Fibroblast of lung (primary cell): ENCODE measurements around the gene ARHGAP10. TPM values are rescaled to one million over a fixed set of nuclear protein-coding genes. Genes with fewer than 3 reads are reported as not detected.
"Not testable (repeated sequence)": the region's sequence is repeated elsewhere in the genome, so short reads cannot be mapped to it uniquely, and the experiment has no call there.

Source experiments
- DNase-seq, 2 donors: peaks; one replicate each; pipeline versions ENCODE4 v3.0.0 to v3.0.0-alpha.2; 2010; ENCODE audit warnings: low read depth in 2 of 2
- H2AFZ ChIP-seq: 2 replicates; pipeline ENCODE4 v1.5.1; 2012; ENCODE audit warnings: low read length, control low read depth, inconsistent platforms
- H3K27ac ChIP-seq: 2 replicates; pipeline ENCODE4 v1.5.1; 2011; ENCODE audit warnings: low read length, control low read depth; ENCODE audit not compliant: insufficient read depth
- H3K27me3 ChIP-seq: 2 replicates; pipeline ENCODE4 v1.5.1; 2011; ENCODE audit warnings: mild to moderate bottlenecking, low read length; ENCODE audit not compliant: control insufficient read depth, insufficient read depth
- H3K36me3 ChIP-seq: 2 replicates; pipeline ENCODE4 v1.5.1; 2011; ENCODE audit warnings: low read length; ENCODE audit not compliant: control insufficient read depth, insufficient read depth
- H3K4me1 ChIP-seq: 2 replicates; pipeline ENCODE4 v1.5.1; 2011; ENCODE audit warnings: low read length; ENCODE audit not compliant: control insufficient read depth, insufficient read depth; ENCODE audit errors: extremely low read depth
- H3K4me2 ChIP-seq: 2 replicates; pipeline ENCODE4 v1.5.1; 2011; ENCODE audit warnings: low read length, control low read depth; ENCODE audit not compliant: insufficient read depth; ENCODE audit errors: extremely low read depth
- H3K4me3 ChIP-seq, 4 experiments: fragments of 200-600 bp in 1 of 4; sonication (generic) in 1 of 4; replicated peaks in 1 of 4; 2 replicates each; pipeline ENCODE4 v1.5.1; 2011 to 2016; ENCODE audit warnings: low read length in 4 of 4, low read depth in 3 of 4, mild to moderate bottlenecking in 3 of 4, control low read depth in 2 of 4, inconsistent platforms in 1 of 4, mixed read lengths in 1 of 4; ENCODE audit not compliant: insufficient read depth in 1 of 4; ENCODE audit errors: control extremely low read depth in 1 of 4
- H3K79me2 ChIP-seq: 2 replicates; pipeline ENCODE4 v1.5.1; 2012; ENCODE audit warnings: mild to moderate bottlenecking, low read length, inconsistent platforms; ENCODE audit not compliant: control insufficient read depth, insufficient read depth
- H3K9ac ChIP-seq: 2 replicates; pipeline ENCODE4 v1.5.1; 2011; ENCODE audit warnings: mild to moderate bottlenecking, low read length, control low read depth; ENCODE audit not compliant: insufficient read depth
- H3K9me3 ChIP-seq: 2 replicates; pipeline ENCODE4 v1.5.1; 2012; ENCODE audit warnings: low read depth, low read length; ENCODE audit not compliant: control insufficient read depth, insufficient read depth
- H4K20me1 ChIP-seq: 2 replicates; pipeline ENCODE4 v1.5.1; 2011; ENCODE audit warnings: low read length; ENCODE audit not compliant: control insufficient read depth, insufficient read depth; ENCODE audit errors: extremely low read depth
- EZH2 ChIP-seq: IDR thresholded peaks from 2 replicates; pipeline ENCODE4 v1.5.1; 2012; ENCODE audit warnings: low read length, control low read depth, mild to moderate bottlenecking; ENCODE audit errors: missing control alignments
- polyA plus RNA-seq, 2 donors: library from polyadenylated mRNA; depleted of rRNA in 1 of 2; stranded (reverse) in 1 of 2; unstranded in 1 of 2; fragments of >200 nt; gene quantifications; 2 replicates each; pipeline ENCODE4 v1.2.1, GENCODE V29; 2011 to 2012; ENCODE audit warnings: missing spikeins in 1 of 2
- total RNA-seq: library from RNA; depleted of rRNA; stranded (reverse); fragments of >200 nt; gene quantifications from 2 replicates; pipeline ENCODE4 v1.2.1, GENCODE V29; 2014
- TF ChIP-seq, protein P1 (sequence below), 2 donors: IDR thresholded peaks in 1 of 2; conservative IDR thresholded peaks in 1 of 2; 1 replicate in 1 of 2; 2 replicates in 1 of 2; pipeline ENCODE4 v1.5.1; 2011 to 2012; ENCODE audit warnings: low read length in 2 of 2, control low read depth in 1 of 2, inconsistent platforms in 1 of 2, low read depth in 1 of 2, mild to moderate bottlenecking in 1 of 2

ARHGAP10 gene
- total and polyA plus RNA-seq, 2 donors (not counting 1 experiment from before 2014, with no cell fraction given), result 21.6 to 35.8 TPM

- H3K27ac ChIP-seq, result no peak overlapping the region
- DNase-seq, result no peak
- H3K27me3 ChIP-seq, result no peaks in the 10 kb centered on the region
- no peaks in the 10 kb centered on the region for H3K36me3 ChIP-seq
- H4K20me1 ChIP-seq, result no peaks in the 10 kb centered on the region
- H3K9me3 ChIP-seq, result no peaks in the 10 kb centered on the region
- TF ChIP-seq, protein P1, sequence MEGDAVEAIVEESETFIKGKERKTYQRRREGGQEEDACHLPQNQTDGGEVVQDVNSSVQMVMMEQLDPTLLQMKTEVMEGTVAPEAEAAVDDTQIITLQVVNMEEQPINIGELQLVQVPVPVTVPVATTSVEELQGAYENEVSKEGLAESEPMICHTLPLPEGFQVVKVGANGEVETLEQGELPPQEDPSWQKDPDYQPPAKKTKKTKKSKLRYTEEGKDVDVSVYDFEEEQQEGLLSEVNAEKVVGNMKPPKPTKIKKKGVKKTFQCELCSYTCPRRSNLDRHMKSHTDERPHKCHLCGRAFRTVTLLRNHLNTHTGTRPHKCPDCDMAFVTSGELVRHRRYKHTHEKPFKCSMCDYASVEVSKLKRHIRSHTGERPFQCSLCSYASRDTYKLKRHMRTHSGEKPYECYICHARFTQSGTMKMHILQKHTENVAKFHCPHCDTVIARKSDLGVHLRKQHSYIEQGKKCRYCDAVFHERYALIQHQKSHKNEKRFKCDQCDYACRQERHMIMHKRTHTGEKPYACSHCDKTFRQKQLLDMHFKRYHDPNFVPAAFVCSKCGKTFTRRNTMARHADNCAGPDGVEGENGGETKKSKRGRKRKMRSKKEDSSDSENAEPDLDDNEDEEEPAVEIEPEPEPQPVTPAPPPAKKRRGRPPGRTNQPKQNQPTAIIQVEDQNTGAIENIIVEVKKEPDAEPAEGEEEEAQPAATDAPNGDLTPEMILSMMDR (conservative IDR thresholded peaks at IDR 0.05 in 1 of 2, IDR thresholded peaks at IDR 0.05 in 1 of 2; ENCODE audit: low read depth in 1 of 2, low read length in 2 of 2), result no peak
- no peak for TF ChIP-seq EZH2
- H3K4me1 ChIP-seq, result no peaks in the 10 kb centered on the region
- H3K9ac ChIP-seq, result no peak overlapping the region
- H3K4me2 ChIP-seq, result no peak overlapping the region
- H3K4me3 ChIP-seq, result no peak overlapping the region
- H3K79me2 ChIP-seq, result no peaks in the 10 kb centered on the region
- no peak overlapping the region for H2AFZ ChIP-seq
These were observed 349.4 kb downstream of the ARHGAP10 start for GRCh38 chr4:148081267-148081666.

- Histone ChIP-seq H3K4me3 (no peak overlapping the region), H4K20me1 (no peaks in the 10 kb centered on the region), H3K36me3 (no peaks in the 10 kb centered on the region), H3K9ac (no peak overlapping the region), H3K27ac (no peak overlapping the region), H3K9me3 (no peaks in the 10 kb centered on the region), H3K79me2 (no peaks in the 10 kb centered on the region), H2AFZ (no peak overlapping the region), H3K27me3 (no peaks in the 10 kb centered on the region), H3K4me1 (no peaks in the 10 kb centered on the region), H3K4me2 (no peak overlapping the region)
- no peak for DNase-seq
- TF ChIP-seq EZH2, result no peak
- TF ChIP-seq, protein P1 (conservative IDR thresholded peaks at IDR 0.05 in 1 of 2, IDR thresholded peaks at IDR 0.05 in 1 of 2; ENCODE audit: low read depth in 1 of 2, low read length in 2 of 2), result no peak
These were observed 349.9 kb downstream of the ARHGAP10 start for GRCh38 chr4:148081745-148082144.

GRCh38 chr4:148083073-148083472, 351.2 kb downstream of the ARHGAP10 start:
- H3K27ac ChIP-seq, H2AFZ ChIP-seq, H3K27me3 ChIP-seq, H3K9ac ChIP-seq, H3K79me2 ChIP-seq, DNase-seq, H3K9me3 ChIP-seq, H3K36me3 ChIP-seq, H3K4me1 ChIP-seq, H4K20me1 ChIP-seq, H3K4me3 ChIP-seq, H3K4me2 ChIP-seq: not testable (repeated sequence)

DNA sequence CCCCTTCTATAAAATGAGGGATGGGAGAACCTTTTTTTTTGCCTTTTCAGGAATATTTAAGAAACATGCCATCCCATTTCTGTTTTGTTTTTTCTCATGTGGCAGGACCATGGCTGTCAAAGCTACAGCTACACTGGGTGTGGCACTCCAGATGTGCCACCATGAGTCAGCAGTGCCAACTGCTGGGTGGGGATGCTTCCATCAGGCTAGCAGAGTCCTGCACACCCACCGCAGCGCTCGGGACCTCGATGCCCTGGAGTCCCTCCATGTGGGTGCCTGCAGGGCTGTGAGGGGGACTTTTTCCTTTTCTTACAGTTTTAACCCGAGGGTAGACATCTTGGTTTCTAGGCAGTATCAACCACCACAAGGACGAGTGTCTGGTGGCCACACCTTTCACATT, 357.7 kb downstream of the ARHGAP10 start:
- Histone ChIP-seq H3K27ac (no peak overlapping the region), H3K36me3 (no peaks in the 10 kb centered on the region), H3K9ac (no peak overlapping the region), H3K79me2 (no peaks in the 10 kb centered on the region), H3K9me3 (no peaks in the 10 kb centered on the region), H2AFZ (no peak overlapping the region), H3K4me3 (no peak overlapping the region), H3K27me3 (no peaks in the 10 kb centered on the region), H3K4me2 (no peak overlapping the region), H3K4me1 (no peaks in the 10 kb centered on the region), H4K20me1 (no peaks in the 10 kb centered on the region)
- no peak for DNase-seq
- no peak for TF ChIP-seq EZH2
- TF ChIP-seq, protein P1 (conservative IDR thresholded peaks at IDR 0.05 in 1 of 2, IDR thresholded peaks at IDR 0.05 in 1 of 2; ENCODE audit: low read depth in 1 of 2, low read length in 2 of 2), result no peak
